ENCODE measurements around the gene PIP5K1C. TPM values are rescaled to one million over a fixed set of nuclear protein-coding genes. Genes with fewer than 3 reads are reported as not detected.

The PIP5K1C gene
- 7.4 to 14.1 TPM (median 11.5 TPM) in 5 replicates for total RNA-seq (2022; extraction: Qiagen RNA extraction; ENCODE audit: low read depth)

GRCh38 chr19:3700242-3701032 lies at the start of gene PIP5K1C:
Gene PIP5K1C (minus strand): TSS chr19:3700468. CDS start chr19:3700390, 78 bp downstream.

GRCh38 chr19:3708207-3708931 lies 8.1 kb upstream of the PIP5K1C start, which contains the start of gene TJP3:
Gene TJP3 (plus strand): TSS chr19:3708384. CDS start chr19:3728433, 20,049 bp downstream.

GRCh38 chr19:3626473-3627350 lies 73.6 kb downstream of the PIP5K1C start, which contains the start of gene CACTIN:
Gene CACTIN (minus strand): TSS chr19:3626790. CDS start chr19:3626762, 28 bp downstream.

GRCh38 chr19:3606690-3607289 lies 93.5 kb downstream of the PIP5K1C start, which contains the start of gene TBXA2R:
Gene TBXA2R (minus strand): TSS chr19:3606875. CDS start chr19:3600634, 6,241 bp downstream.

GRCh38 chr19:3585301-3586126 lies 114.8 kb downstream of the PIP5K1C start, which contains the start of gene GIPC3:
Gene GIPC3 (plus strand): TSS chr19:3585478. CDS start chr19:3585598, 120 bp downstream.

Other genes with a start within 250 kb of the PIP5K1C start
- gene SMIM24, start 219.9 kb downstream of the PIP5K1C start, total RNA-seq (2022; extraction: Qiagen RNA extraction; ENCODE audit: low read depth), result 0.45 to 0.97 TPM (median 0.62 TPM) in 5 replicates
- not detected in 5 replicates for gene SMIM44, start 217.0 kb downstream of the PIP5K1C start, total RNA-seq (2022; extraction: Qiagen RNA extraction; ENCODE audit: low read depth)
- 11.3 to 21.5 TPM (median 16.8 TPM) in 5 replicates for gene DOHH, start 199.8 kb downstream of the PIP5K1C start, total RNA-seq (2022; extraction: Qiagen RNA extraction; ENCODE audit: low read depth)
- 21.8 to 35.0 TPM (median 29.2 TPM) in 5 replicates for gene FZR1, start 194.2 kb downstream of the PIP5K1C start, total RNA-seq (2022; extraction: Qiagen RNA extraction; ENCODE audit: low read depth)
- gene TEKTIP1, start 161.3 kb downstream of the PIP5K1C start, total RNA-seq (2022; extraction: Qiagen RNA extraction; ENCODE audit: low read depth), result 0.16 TPM in 1 of 5 replicates, not detected in the others
- 137 to 186 TPM (median 169 TPM) in 5 replicates for gene MFSD12, start 142.9 kb downstream of the PIP5K1C start, total RNA-seq (2022; extraction: Qiagen RNA extraction; ENCODE audit: low read depth)
- 42.1 to 71.9 TPM (median 58.4 TPM) in 5 replicates for gene HMG20B, start 127.5 kb downstream of the PIP5K1C start, total RNA-seq (2022; extraction: Qiagen RNA extraction; ENCODE audit: low read depth)
- gene GIPC3, start 115.0 kb downstream of the PIP5K1C start, total RNA-seq (2022; extraction: Qiagen RNA extraction; ENCODE audit: low read depth), result 0.19 to 0.33 TPM (median 0.25 TPM) in 5 replicates
- gene TBXA2R, start 93.6 kb downstream of the PIP5K1C start, total RNA-seq (2022; extraction: Qiagen RNA extraction; ENCODE audit: low read depth), result 0.59 to 1.1 TPM (median 0.65 TPM) in 5 replicates
- 12.2 to 20.1 TPM (median 18.8 TPM) in 5 replicates for gene CACTIN, start 73.7 kb downstream of the PIP5K1C start, total RNA-seq (2022; extraction: Qiagen RNA extraction; ENCODE audit: low read depth)
- gene TJP3, start 7.9 kb upstream of the PIP5K1C start, total RNA-seq (2022; extraction: Qiagen RNA extraction; ENCODE audit: low read depth), result 0.38 to 0.73 TPM (median 0.53 TPM) in 5 replicates
- gene APBA3, start 61.2 kb upstream of the PIP5K1C start, total RNA-seq (2022; extraction: Qiagen RNA extraction; ENCODE audit: low read depth), result 9.3 to 15.0 TPM (median 13.3 TPM) in 5 replicates
- gene MRPL54, start 62.2 kb upstream of the PIP5K1C start, total RNA-seq (2022; extraction: Qiagen RNA extraction; ENCODE audit: low read depth), result 61.7 to 79.2 TPM (median 66.2 TPM) in 5 replicates
- gene RAX2, start 71.8 kb upstream of the PIP5K1C start, total RNA-seq (2022; extraction: Qiagen RNA extraction; ENCODE audit: low read depth), result not detected in 5 replicates
- gene MATK, start 85.9 kb upstream of the PIP5K1C start, total RNA-seq (2022; extraction: Qiagen RNA extraction; ENCODE audit: low read depth), result 0.82 to 1.9 TPM (median 1.1 TPM) in 5 replicates
- gene ZFR2, start 168.6 kb upstream of the PIP5K1C start, total RNA-seq (2022; extraction: Qiagen RNA extraction; ENCODE audit: low read depth), result 0.16 to 0.31 TPM (median 0.30 TPM) in 3 of 5 replicates, not detected in the others
- 0.09 to 0.24 TPM (median 0.18 TPM) in 5 replicates for gene ATCAY, start 180.2 kb upstream of the PIP5K1C start, total RNA-seq (2022; extraction: Qiagen RNA extraction; ENCODE audit: low read depth)
- not detected in 5 replicates for gene NMRK2, start 232.6 kb upstream of the PIP5K1C start, total RNA-seq (2022; extraction: Qiagen RNA extraction; ENCODE audit: low read depth)